Endodermal cell (in vitro differentiated cells): ENCODE measurements around the gene CCDC28A. TPM values are rescaled to one million over a fixed set of nuclear protein-coding genes. Genes with fewer than 3 reads are reported as not detected.
"Not testable (repeated sequence)": the region's sequence is repeated elsewhere in the genome, so short reads cannot be mapped to it uniquely, and the experiment has no call there.

Experiments
- DNase-seq: peaks from one replicate; pipeline ENCODE4 v3.0.0-alpha.2; 2017
- H3K27ac ChIP-seq: 2 replicates; pipeline ENCODE4 v1.5.1; 2013; ENCODE audit warnings: mild to moderate bottlenecking, low read depth, low read length, moderate library complexity
- H3K27me3 ChIP-seq: 2 replicates; pipeline ENCODE4 v1.6.1; 2013; ENCODE audit warnings: mild to moderate bottlenecking, low read length, moderate library complexity; ENCODE audit not compliant: insufficient read depth, control insufficient read depth, poor library complexity, severe bottlenecking
- H3K36me3 ChIP-seq: 2 replicates; pipeline ENCODE4 v1.7.0; 2013; ENCODE audit warnings: mild to moderate bottlenecking, low read length, moderate library complexity; ENCODE audit not compliant: control insufficient read depth, insufficient read depth
- H3K4me1 ChIP-seq: one replicate; pipeline ENCODE4 v1.7.0; 2013; ENCODE audit warnings: low read length; ENCODE audit not compliant: control insufficient read depth, insufficient read depth
- H3K4me3 ChIP-seq: 2 replicates; pipeline ENCODE4 v1.5.1; 2013; ENCODE audit warnings: mild to moderate bottlenecking, low read length, moderate library complexity
- H3K9ac ChIP-seq: 2 replicates; pipeline ENCODE4 v1.6.1; 2013; ENCODE audit warnings: mild to moderate bottlenecking, low read length, moderate library complexity; ENCODE audit not compliant: poor library complexity, severe bottlenecking; ENCODE audit errors: extremely low read depth
- H3K9me3 ChIP-seq: 2 replicates; pipeline ENCODE4 v1.6.1; 2013; ENCODE audit warnings: mild to moderate bottlenecking, low read length, moderate library complexity; ENCODE audit not compliant: control insufficient read depth
- H3K27ac Mint-ChIP-seq: 2 replicates; pipeline ENCODE4 v1.8.0; 2020; ENCODE audit warnings: mixed read lengths
- H3K27me3 Mint-ChIP-seq: 2 replicates; pipeline ENCODE4 v1.8.0; 2021; ENCODE audit warnings: mild to moderate bottlenecking, mixed read lengths; ENCODE audit not compliant: insufficient read depth
- H3K36me3 Mint-ChIP-seq: 2 replicates; pipeline ENCODE4 v1.8.0; 2020; ENCODE audit warnings: low read depth, mixed read lengths
- H3K4me1 Mint-ChIP-seq: 2 replicates; pipeline ENCODE4 v1.8.0; 2020; ENCODE audit warnings: mixed read lengths
- H3K4me3 Mint-ChIP-seq: 2 replicates; pipeline ENCODE4 v1.8.0; 2020; ENCODE audit warnings: mild to moderate bottlenecking, moderate library complexity, mixed read lengths
- H3K9me3 Mint-ChIP-seq: 2 replicates; pipeline ENCODE4 v1.8.0; 2020; ENCODE audit warnings: mild to moderate bottlenecking, mixed read lengths
- WGBS, 2 experiments: methylation state at CpG; one replicate each; pipeline versions ENCODE4 v1.1.5 to v1.1.7; 2013; ENCODE audit warnings: missing lambda C conversion rate in 2 of 2, mixed read lengths in 1 of 2; ENCODE audit not compliant: insufficient coverage in 1 of 2, insufficient read length in 1 of 2; 5-methylcytosine and 5-hydroxymethylcytosine counted together
- total RNA-seq, 2 donors: library from RNA; stranded (reverse); fragmentation: NEBNext Ultra II Directional in 1 of 2; extraction: Animal tissue kit (Norgen Biotek cat#: 25700) in 1 of 2; gene quantifications; 2 replicates in 1 of 2; 3 replicates in 1 of 2; pipeline ENCODE4 v1.2.1, GENCODE V29; 2021
- TF ChIP-seq, protein P1 (sequence below): fragments of 200-600 bp; sonication (generic); conservative IDR thresholded peaks from 2 replicates; pipeline ENCODE4 v1.5.0; 2021; ENCODE audit warnings: antibody characterized with exemption, mild to moderate bottlenecking

Gene CCDC28A
- total RNA-seq, 2 donors from 2014 or later: 10.6 to 12.3 TPM

DNA sequence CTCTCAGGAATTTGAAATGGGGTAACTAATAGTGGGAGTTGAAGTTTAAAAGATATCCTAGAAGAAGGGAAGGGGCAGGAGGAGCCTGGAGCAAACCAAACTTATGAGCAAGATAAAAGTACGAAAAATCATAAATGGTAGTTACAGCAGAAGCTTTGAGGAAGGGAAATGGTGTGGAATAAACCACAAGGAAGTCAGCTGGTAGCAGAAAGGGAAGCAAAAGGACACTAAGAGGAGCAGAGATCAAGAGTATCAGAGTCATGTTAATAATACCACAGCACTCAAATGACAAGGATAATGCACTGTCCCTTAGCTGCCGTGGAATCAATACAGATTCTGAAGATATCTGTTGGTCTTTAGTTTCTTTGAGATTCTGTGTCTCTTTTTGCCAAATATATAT, 44.9 kb upstream of the CCDC28A start:
- no peak for DNase-seq
- H3K27me3 ChIP-seq: no peaks in the 10 kb centered on the region
- Mint-ChIP-seq H3K36me3 (peaks cover 7% of the 10 kb centered on the region), H3K27ac (no peak overlapping the region), H3K4me3 (no peak overlapping the region), H3K4me1 (peaks cover 14% of the 10 kb centered on the region), H3K9me3 (peaks cover 7% of the 10 kb centered on the region), H3K27me3 (no peaks in the 10 kb centered on the region)
- no peaks in the 10 kb centered on the region for H3K4me1 ChIP-seq
- H3K36me3 ChIP-seq: no peaks in the 10 kb centered on the region
- no peaks in the 10 kb centered on the region for H3K9me3 ChIP-seq
- TF ChIP-seq, protein P1, sequence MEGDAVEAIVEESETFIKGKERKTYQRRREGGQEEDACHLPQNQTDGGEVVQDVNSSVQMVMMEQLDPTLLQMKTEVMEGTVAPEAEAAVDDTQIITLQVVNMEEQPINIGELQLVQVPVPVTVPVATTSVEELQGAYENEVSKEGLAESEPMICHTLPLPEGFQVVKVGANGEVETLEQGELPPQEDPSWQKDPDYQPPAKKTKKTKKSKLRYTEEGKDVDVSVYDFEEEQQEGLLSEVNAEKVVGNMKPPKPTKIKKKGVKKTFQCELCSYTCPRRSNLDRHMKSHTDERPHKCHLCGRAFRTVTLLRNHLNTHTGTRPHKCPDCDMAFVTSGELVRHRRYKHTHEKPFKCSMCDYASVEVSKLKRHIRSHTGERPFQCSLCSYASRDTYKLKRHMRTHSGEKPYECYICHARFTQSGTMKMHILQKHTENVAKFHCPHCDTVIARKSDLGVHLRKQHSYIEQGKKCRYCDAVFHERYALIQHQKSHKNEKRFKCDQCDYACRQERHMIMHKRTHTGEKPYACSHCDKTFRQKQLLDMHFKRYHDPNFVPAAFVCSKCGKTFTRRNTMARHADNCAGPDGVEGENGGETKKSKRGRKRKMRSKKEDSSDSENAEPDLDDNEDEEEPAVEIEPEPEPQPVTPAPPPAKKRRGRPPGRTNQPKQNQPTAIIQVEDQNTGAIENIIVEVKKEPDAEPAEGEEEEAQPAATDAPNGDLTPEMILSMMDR: no peak
- H3K4me3 ChIP-seq: no peak overlapping the region
- H3K27ac ChIP-seq: no peak overlapping the region
- WGBS, 2 experiments: 91 to 99% methylated on average over 1 to 2 of the region's 2 CpGs
- no peak overlapping the region for H3K9ac ChIP-seq

DNA sequence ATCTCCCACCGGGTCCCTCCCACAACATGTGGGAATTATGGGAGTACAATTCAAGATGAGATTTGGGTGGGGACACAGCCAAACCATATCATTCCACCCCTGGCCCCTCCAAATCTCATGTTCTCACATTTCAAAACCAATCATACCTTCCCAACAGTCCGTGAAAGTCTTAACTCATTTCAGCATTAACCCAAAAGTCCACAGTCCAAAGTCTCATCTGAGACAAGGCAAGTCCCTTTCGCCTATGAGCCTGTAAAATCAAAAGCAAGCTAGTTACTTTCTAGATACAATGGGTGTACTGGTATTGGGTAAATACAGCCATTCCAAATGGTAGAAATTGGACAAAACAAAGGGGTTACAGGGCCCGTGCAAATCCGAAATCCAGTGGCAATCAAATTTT, 43.5 kb upstream of the CCDC28A start:
- not testable (repeated sequence) for H3K27me3 Mint-ChIP-seq, H3K4me1 Mint-ChIP-seq, H3K4me1 ChIP-seq, H3K9me3 ChIP-seq, DNase-seq, H3K27me3 ChIP-seq, H3K9ac ChIP-seq, H3K4me3 Mint-ChIP-seq, H3K27ac Mint-ChIP-seq, H3K9me3 Mint-ChIP-seq, H3K27ac ChIP-seq, H3K36me3 Mint-ChIP-seq, H3K36me3 ChIP-seq, H3K4me3 ChIP-seq
- WGBS, 2 experiments: 70 to 86% methylated on average over 2 to 5 of the region's 5 CpGs

DNA sequence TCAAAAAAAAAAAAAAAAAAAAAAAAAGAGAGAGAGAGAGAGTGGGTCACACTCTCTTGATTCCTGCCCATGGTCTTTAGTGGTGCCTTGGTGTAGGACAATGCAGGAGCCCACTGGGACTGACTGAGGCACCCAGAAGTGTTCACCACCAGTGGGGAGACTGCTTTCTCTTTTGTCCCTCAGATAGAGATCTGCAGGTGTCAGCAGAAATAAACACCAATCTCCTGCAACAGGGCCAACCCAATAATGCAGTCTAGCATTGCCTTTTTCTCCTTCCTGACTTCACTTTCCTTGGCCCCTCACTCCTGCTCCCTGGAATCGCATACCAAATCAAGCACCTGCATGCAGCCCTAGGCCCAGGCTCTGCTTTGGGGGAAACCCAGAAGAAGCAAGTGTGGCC, 39.0 kb upstream of the CCDC28A start:
- Histone ChIP-seq H3K4me1 (no peaks in the 10 kb centered on the region), H3K27me3 (no peaks in the 10 kb centered on the region), H3K9me3 (no peaks in the 10 kb centered on the region), H3K27ac (no peak overlapping the region), H3K4me3 (no peak overlapping the region), H3K36me3 (no peaks in the 10 kb centered on the region), H3K9ac (no peak overlapping the region)
- Mint-ChIP-seq H3K36me3 (peaks cover 7% of the 10 kb centered on the region), H3K27me3 (no peaks in the 10 kb centered on the region), H3K9me3 (peaks cover 22% of the 10 kb centered on the region), H3K27ac (no peak overlapping the region), H3K4me3 (no peak overlapping the region), H3K4me1 (no peaks in the 10 kb centered on the region)
- DNase-seq: no peak
- 97% methylated on average over 1 of the region's 1 CpG; no CpG with 5 or more reads in 1 of the 2 experiments for WGBS, 2 experiments
- TF ChIP-seq, protein P1: no peak

DNA sequence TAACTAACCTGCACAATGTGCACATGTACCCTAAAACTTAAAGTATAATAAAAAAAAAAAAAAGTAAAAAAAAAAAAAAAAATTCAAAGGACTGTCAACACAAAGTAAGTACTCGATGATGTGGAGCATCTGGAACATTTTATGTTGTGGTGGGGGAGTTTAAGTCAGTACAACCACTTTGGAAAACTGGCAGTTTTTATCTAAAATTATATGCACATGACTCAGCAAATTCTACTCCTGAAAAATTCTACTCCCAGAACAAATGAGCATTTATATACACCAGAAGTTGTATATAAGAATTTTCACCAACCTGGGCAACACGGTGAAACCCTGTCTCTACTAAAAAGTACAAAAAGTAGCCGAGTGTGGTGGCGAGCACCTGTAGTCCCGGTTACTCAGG, 36.9 kb upstream of the CCDC28A start:
- H3K27ac Mint-ChIP-seq: no peak overlapping the region
- no peak for DNase-seq
- peaks cover 6% of the 10 kb centered on the region for H3K36me3 Mint-ChIP-seq
- H3K4me1 ChIP-seq: no peaks in the 10 kb centered on the region
- 91 to 100% methylated on average over 3 to 4 of the region's 5 CpGs for WGBS, 2 experiments
- H3K9me3 Mint-ChIP-seq: peaks cover 22% of the 10 kb centered on the region
- H3K36me3 ChIP-seq: no peaks in the 10 kb centered on the region
- H3K27me3 Mint-ChIP-seq: no peaks in the 10 kb centered on the region
- H3K4me1 Mint-ChIP-seq: no peaks in the 10 kb centered on the region
- no peak overlapping the region for H3K9ac ChIP-seq
- H3K27me3 ChIP-seq: no peaks in the 10 kb centered on the region
- no peaks in the 10 kb centered on the region for H3K9me3 ChIP-seq
- H3K4me3 Mint-ChIP-seq: no peak overlapping the region
- TF ChIP-seq, protein P1: no peak
- no peak overlapping the region for H3K27ac ChIP-seq
- no peak overlapping the region for H3K4me3 ChIP-seq
